LNCAP (cell line): ENCODE measurements around the gene SCN11A.
A peak's percentile ranks its signal among the peaks of the same experiment; 100 is the strongest.

Experiments
- CTCF ChIP-seq: fragments of 450-650 bp; IDR thresholded peaks from 2 replicates; pipeline ENCODE4 v1.5.1; 2017; ENCODE audit warnings: mild to moderate bottlenecking

SCN11A gene

DNA sequence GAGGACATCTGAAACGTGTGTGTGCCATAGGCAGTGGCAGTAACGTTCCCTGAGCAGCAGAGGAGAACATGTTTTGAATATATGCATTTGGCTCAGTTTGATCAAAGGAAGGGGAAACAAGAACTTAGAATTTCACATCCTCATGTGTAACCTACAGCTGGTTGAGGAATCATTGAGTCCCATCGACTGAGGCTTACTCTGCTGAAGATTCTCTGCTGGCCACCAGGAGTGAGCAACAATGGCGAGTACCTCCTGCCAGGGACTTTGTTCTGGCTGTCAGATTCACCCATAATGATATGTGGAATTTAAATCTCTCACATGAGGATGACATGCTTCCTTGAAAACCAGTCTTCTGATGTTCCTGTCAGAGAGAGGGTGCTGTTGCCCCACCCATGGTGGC is 34.4 kb upstream of the SCN11A start:
- TF ChIP-seq CTCF = no peak

DNA sequence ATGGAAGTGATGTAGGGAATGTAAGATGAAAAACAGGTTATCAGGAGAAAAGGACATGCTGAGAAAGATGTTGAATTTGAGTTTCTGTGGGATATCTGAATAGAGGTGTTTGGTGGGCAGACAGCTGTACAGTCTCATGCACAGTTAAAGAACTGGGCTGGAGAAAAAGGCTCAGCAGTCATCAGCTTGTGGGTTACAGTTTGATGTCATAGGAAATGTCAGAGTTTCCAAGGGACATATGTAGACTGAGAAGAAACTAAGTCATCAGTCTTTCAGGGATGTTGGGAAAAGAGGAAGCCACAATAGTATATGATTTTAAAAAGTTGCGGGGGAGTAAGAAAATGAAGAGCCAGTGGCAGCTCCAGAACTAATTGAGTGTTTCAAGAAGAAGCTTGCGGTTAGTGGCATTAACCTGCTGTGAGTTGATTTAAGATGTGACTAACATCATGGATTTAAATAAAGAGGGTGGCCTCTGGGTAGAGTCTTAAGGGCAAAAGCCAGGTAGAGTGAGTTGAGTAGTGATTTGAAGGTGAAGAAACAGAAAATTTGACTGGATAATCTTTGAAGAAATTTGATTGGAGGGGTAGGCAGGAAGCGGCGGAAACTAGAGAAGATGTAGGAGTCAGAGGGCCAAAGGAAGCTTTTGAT is 31.0 kb upstream of the SCN11A start:
- TF ChIP-seq CTCF = no peak

- TF ChIP-seq CTCF = no peak
These were observed 28.3 kb upstream of the SCN11A start for GRCh38 chr3:39080026-39080425.

GRCh38 chr3:39079530-39079929 is 27.8 kb upstream of the SCN11A start:
- TF ChIP-seq CTCF = no peak; the same call in 1 of the 2 replicates

GRCh38 chr3:39075910-39076309 is 24.2 kb upstream of the SCN11A start:
- TF ChIP-seq CTCF = no peak

GRCh38 chr3:39068556-39068955 is 16.8 kb upstream of the SCN11A start:
- TF ChIP-seq CTCF = no peak

GRCh38 chr3:39067286-39067685 is 15.5 kb upstream of the SCN11A start:
- no peak for TF ChIP-seq CTCF

DNA sequence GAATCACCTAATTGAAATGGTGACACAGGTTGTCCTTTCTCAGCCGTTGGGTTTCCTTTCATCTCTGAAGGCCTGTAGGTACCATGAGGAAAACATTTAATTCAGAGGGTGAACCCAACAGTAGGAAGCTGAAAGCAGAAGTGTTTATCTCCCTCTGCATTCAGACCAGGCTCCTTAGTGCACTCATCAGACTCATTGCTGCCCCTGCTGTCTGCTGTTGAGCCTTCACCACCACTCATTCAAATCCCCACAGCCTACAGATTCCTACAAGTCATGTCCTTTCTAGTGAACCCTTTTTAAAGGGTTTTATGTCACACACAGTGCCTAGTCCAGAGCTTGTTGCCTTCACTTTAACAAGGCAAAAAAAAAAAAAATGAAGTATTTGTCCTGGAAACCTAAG is 13.5 kb upstream of the SCN11A start:
- peak; percentile 33 for TF ChIP-seq CTCF
